Liver (tissue), 3 donors: Measurements from ENCODE around the gene STH.

Experiments used
- ATF3 ChIP-seq: IDR thresholded peaks from 2 replicates; pipeline ENCODE4 v1.6.1; 2016; ENCODE audit warnings: antibody characterized with exemption
- CTCF ChIP-seq: fragments of 150-350 bp; IDR thresholded peaks from 2 replicates; pipeline ENCODE4 v1.5.1; 2017; ENCODE audit warnings: improper control_type of control experiment, low read depth, low read length; ENCODE audit not compliant: missing input control
- EGR1 ChIP-seq, 2 donors: IDR thresholded peaks; 2 replicates each; pipeline ENCODE4 v1.6.1; 2016 to 2018; ENCODE audit warnings: antibody characterized with exemption in 2 of 2, low read depth in 2 of 2
- FOXA1 ChIP-seq: IDR thresholded peaks from 2 replicates; pipeline ENCODE4 v1.6.1; 2016; ENCODE audit warnings: antibody characterized with exemption
- HNF4A ChIP-seq, 2 donors: conservative IDR thresholded peaks; 2 replicates each; pipeline ENCODE4 v1.6.1; 2016; ENCODE audit warnings: antibody characterized with exemption in 2 of 2, mild to moderate bottlenecking in 2 of 2
- HNF4G ChIP-seq: IDR thresholded peaks from 2 replicates; pipeline ENCODE4 v1.6.1; 2016; ENCODE audit warnings: antibody characterized with exemption
- NR2F2 ChIP-seq: IDR thresholded peaks from 2 replicates; pipeline ENCODE4 v1.6.1; 2016; ENCODE audit warnings: antibody characterized with exemption
- RAD21 ChIP-seq, 2 donors: IDR thresholded peaks; 2 replicates each; pipeline ENCODE4 v1.6.1; 2016; ENCODE audit warnings: antibody characterized with exemption in 2 of 2, mild to moderate bottlenecking in 2 of 2
- RXRA ChIP-seq, 2 donors: IDR thresholded peaks; 2 replicates each; pipeline ENCODE4 v1.6.1; 2017 to 2018; ENCODE audit warnings: antibody characterized with exemption in 2 of 2, mild to moderate bottlenecking in 1 of 2
- SP1 ChIP-seq: IDR thresholded peaks from 2 replicates; pipeline ENCODE4 v1.6.1; 2018; ENCODE audit warnings: antibody characterized with exemption, mild to moderate bottlenecking
- TAF1 ChIP-seq: conservative IDR thresholded peaks from 2 replicates; pipeline ENCODE4 v1.6.1; 2016; ENCODE audit warnings: antibody characterized with exemption, mild to moderate bottlenecking
- YY1 ChIP-seq: IDR thresholded peaks from 2 replicates; pipeline ENCODE4 v1.6.1; 2016; ENCODE audit warnings: antibody characterized with exemption, mild to moderate bottlenecking
- TF ChIP-seq, protein P1 (sequence below): IDR thresholded peaks from 2 replicates; pipeline ENCODE4 v1.6.1; 2016; ENCODE audit warnings: antibody characterized with exemption
- donor health status: healthy.
- donor health status: healthy.

GRCh38 chr17:45974916-45975630 is 24.0 kb upstream of the STH start:
- TF ChIP-seq CTCF (no peak), TAF1 (no peak), SP1 (no peak), FOXA1 (no peak), ATF3 (no peak), EGR1 (IDR thresholded peaks at IDR 0.05; ENCODE audit: low read depth in 2 of 2) (no peak), YY1 (no peak), HNF4A (conservative IDR thresholded peaks at IDR 0.05) (no peak), RAD21 (IDR thresholded peaks at IDR 0.05) (no peak), HNF4G (no peak), RXRA (IDR thresholded peaks at IDR 0.05) (no peak), NR2F2 (no peak)
- TF ChIP-seq, protein P1, sequence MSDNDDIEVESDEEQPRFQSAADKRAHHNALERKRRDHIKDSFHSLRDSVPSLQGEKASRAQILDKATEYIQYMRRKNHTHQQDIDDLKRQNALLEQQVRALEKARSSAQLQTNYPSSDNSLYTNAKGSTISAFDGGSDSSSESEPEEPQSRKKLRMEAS = no peak
